GM19463 (cell line): Measurements from ENCODE around the gene ITGB8.

Experiments
- ATAC-seq: cut with Tn5 transposase; IDR thresholded peaks from one replicate; pipeline ENCODE4 v1.9.1; 2021; ENCODE audit warnings: mild to moderate bottlenecking, moderate library complexity; ENCODE audit not compliant: unreplicated experiment

The ITGB8 gene

GRCh38 chr7:20409961-20410360, 79.3 kb downstream of the ITGB8 start:
- no peak for ATAC-seq

- ATAC-seq = no peak
These were observed 80.7 kb downstream of the ITGB8 start for GRCh38 chr7:20411372-20411771.

GRCh38 chr7:20412032-20412431, 81.3 kb downstream of the ITGB8 start:
- no peak for ATAC-seq

GRCh38 chr7:20417260-20417659, 86.6 kb downstream of the ITGB8 start:
- no peak for ATAC-seq

- no peak for ATAC-seq
These were observed 87.1 kb downstream of the ITGB8 start for GRCh38 chr7:20417675-20418382.

- ATAC-seq = no peak
These were observed 93.8 kb downstream of the ITGB8 start for GRCh38 chr7:20424500-20424899.

GRCh38 chr7:20430664-20431063, 100.0 kb downstream of the ITGB8 start:
- ATAC-seq = no peak

- ATAC-seq = no peak
These were observed 100.4 kb downstream of the ITGB8 start for GRCh38 chr7:20431146-20431545.

GRCh38 chr7:20432071-20432470, 101.4 kb downstream of the ITGB8 start:
- ATAC-seq = no peak

- no peak for ATAC-seq
These were observed 104.6 kb downstream of the ITGB8 start for GRCh38 chr7:20435305-20435704.

- no peak for ATAC-seq
These were observed 107.5 kb downstream of the ITGB8 start for GRCh38 chr7:20438248-20438647.

GRCh38 chr7:20438694-20439376, 108.1 kb downstream of the ITGB8 start:
- ATAC-seq = peak; percentile 84

GRCh38 chr7:20439416-20440185, 108.9 kb downstream of the ITGB8 start:
- ATAC-seq = no peak

- no peak for ATAC-seq
These were observed 109.9 kb downstream of the ITGB8 start for GRCh38 chr7:20440472-20441105.

- no peak for ATAC-seq
These were observed 110.6 kb downstream of the ITGB8 start for GRCh38 chr7:20441346-20441745.

GRCh38 chr7:20441991-20442441, 111.3 kb downstream of the ITGB8 start:
- no peak for ATAC-seq

- no peak for ATAC-seq
These were observed 112.3 kb downstream of the ITGB8 start for GRCh38 chr7:20442951-20443350.

GRCh38 chr7:20444030-20444800, 113.5 kb downstream of the ITGB8 start:
- ATAC-seq = no peak

- peak; percentile 75 for ATAC-seq
These were observed 116.4 kb downstream of the ITGB8 start for GRCh38 chr7:20447021-20447650.

GRCh38 chr7:20449176-20449575, 118.5 kb downstream of the ITGB8 start:
- no peak for ATAC-seq
